GM12872 (cell line): ENCODE data around the gene RIPOR3.

Experiments
- CTCF ChIP-seq: IDR thresholded peaks from 3 replicates; pipeline ENCODE4 v1.5.1; 2011; ENCODE audit warnings: low read depth, mild to moderate bottlenecking, low read length, moderate library complexity; ENCODE audit not compliant: insufficient read depth

The RIPOR3 gene

GRCh38 chr20:50545126-50545525 lies 146.2 kb downstream of the RIPOR3 start:
- TF ChIP-seq CTCF = no peak

- no peak for TF ChIP-seq CTCF
Observed at GRCh38 chr20:50543326-50543725, 148.0 kb downstream of the RIPOR3 start.

GRCh38 chr20:50541606-50542041 lies 149.7 kb downstream of the RIPOR3 start:
- no peak for TF ChIP-seq CTCF

GRCh38 chr20:50540620-50541605 lies 150.4 kb downstream of the RIPOR3 start:
- TF ChIP-seq CTCF = no peak

GRCh38 chr20:50538276-50538675 lies 153.1 kb downstream of the RIPOR3 start:
- no peak for TF ChIP-seq CTCF

- no peak for TF ChIP-seq CTCF
Observed at GRCh38 chr20:50537546-50538201, 153.7 kb downstream of the RIPOR3 start.

- no peak for TF ChIP-seq CTCF
Observed at GRCh38 chr20:50536333-50536732, 155.0 kb downstream of the RIPOR3 start.
